MM.1S (cell line): Measurements from ENCODE around the gene NDRG2.
A peak's percentile ranks its signal among the peaks of the same experiment; 100 is the strongest.

Experiments used
- DNase-seq: peaks from one replicate; pipeline ENCODE4 v3.0.0-alpha.2; 2015
- H2AFZ ChIP-seq: fragments of 300-600 bp; sonication (generic); 2 replicates; pipeline ENCODE4 v1.6.0; 2016; ENCODE audit warnings: antibody characterized with exemption, low read length
- H3F3A ChIP-seq: fragments of 300-600 bp; sonication (generic); 2 replicates; pipeline ENCODE4 v1.6.1; 2016; ENCODE audit warnings: mild to moderate bottlenecking, antibody characterized with exemption, low read length, moderate library complexity, mixed read lengths; ENCODE audit not compliant: insufficient read depth
- H3K27ac ChIP-seq: fragments of 300-600 bp; sonication (generic); 2 replicates; pipeline ENCODE4 v1.5.1; 2016; ENCODE audit warnings: mild to moderate bottlenecking, low read length
- H3K27me3 ChIP-seq: fragments of 300-600 bp; sonication (generic); replicated peaks from 2 replicates; pipeline ENCODE4 v1.6.0; 2016; ENCODE audit warnings: low read length; ENCODE audit not compliant: insufficient read depth
- H3K36me3 ChIP-seq: fragments of 300-600 bp; sonication (generic); replicated peaks from 2 replicates; pipeline ENCODE4 v1.6.1; 2016; ENCODE audit warnings: mild to moderate bottlenecking, low read length, mixed read lengths; ENCODE audit not compliant: insufficient read depth
- H3K4me1 ChIP-seq: fragments of 300-600 bp; sonication (generic); 2 replicates; pipeline ENCODE4 v1.6.1; 2016; ENCODE audit warnings: low read length, mixed read lengths
- H3K4me2 ChIP-seq: fragments of 300-600 bp; sonication (generic); 2 replicates; pipeline ENCODE4 v1.6.0; 2016; ENCODE audit warnings: low read depth, low read length
- H3K4me3 ChIP-seq: fragments of 300-600 bp; sonication (generic); 2 replicates; pipeline ENCODE4 v1.5.1; 2016; ENCODE audit warnings: low read length, mixed read lengths
- H3K79me2 ChIP-seq: fragments of 300-600 bp; sonication (generic); 2 replicates; pipeline ENCODE4 v1.6.1; 2016; ENCODE audit warnings: mixed run types, low read length, mixed read lengths
- H3K9ac ChIP-seq: fragments of 300-600 bp; sonication (generic); 2 replicates; pipeline ENCODE4 v1.6.1; 2016; ENCODE audit warnings: low read length, mixed read lengths
- H3K9me2 ChIP-seq: fragments of 300-600 bp; sonication (generic); replicated peaks from 2 replicates; pipeline ENCODE4 v1.6.1; 2016; ENCODE audit warnings: mild to moderate bottlenecking, low read length, mixed read lengths; ENCODE audit not compliant: insufficient read depth
- H3K9me3 ChIP-seq: fragments of 300-600 bp; sonication (generic); replicated peaks from 2 replicates; pipeline ENCODE4 v1.6.1; 2016; ENCODE audit warnings: mild to moderate bottlenecking, low read length, mixed read lengths; ENCODE audit not compliant: insufficient read depth
- H4K20me1 ChIP-seq: fragments of 300-600 bp; sonication (generic); 2 replicates; pipeline ENCODE4 v1.6.1; 2016; ENCODE audit warnings: mild to moderate bottlenecking, low read length, moderate library complexity, mixed read lengths; ENCODE audit not compliant: insufficient read depth
- CTCF ChIP-seq: fragments of 300-600 bp; sonication (generic); IDR thresholded peaks from 2 replicates; pipeline ENCODE4 v1.5.1; 2016; ENCODE audit warnings: antibody characterized with exemption, low read length, mixed read lengths
- EZH2 ChIP-seq: fragments of 300-600 bp; sonication (generic); optimal IDR thresholded peaks from 2 replicates; pipeline ENCODE3; 2017; ENCODE audit warnings: low read depth, mild to moderate bottlenecking, antibody characterized with exemption, low read length, mixed read lengths
- EZH2phosphoT487 ChIP-seq: fragments of 300-600 bp; sonication (generic); IDR thresholded peaks from 2 replicates; pipeline ENCODE4 v1.6.1; 2018; ENCODE audit warnings: antibody characterized with exemption, low read length

NDRG2 gene

GRCh38 chr14:21066882-21067502, 42.1 kb upstream of the NDRG2 start:
- peak; percentile 37 for TF ChIP-seq CTCF
- TF ChIP-seq EZH2phosphoT487, result no peak
- no peaks in the 10 kb centered on the region for H3K9me2 ChIP-seq
- H3F3A ChIP-seq, result peaks cover 6% of the 10 kb centered on the region; the same call in 1 of the 2 replicates
- no peaks in the 10 kb centered on the region for H3K4me1 ChIP-seq
- H2AFZ ChIP-seq, result no peak overlapping the region
- no peak overlapping the region for H3K4me2 ChIP-seq
- no peaks in the 10 kb centered on the region for H3K36me3 ChIP-seq
- H3K9me3 ChIP-seq, result no peaks in the 10 kb centered on the region
- no peak overlapping the region for H3K4me3 ChIP-seq
- H3K79me2 ChIP-seq, result no peaks in the 10 kb centered on the region
- H3K27me3 ChIP-seq, result peaks cover 11% of the 10 kb centered on the region
- no peak for DNase-seq
- no peak overlapping the region for H3K27ac ChIP-seq
- no peak overlapping the region for H3K9ac ChIP-seq
- H4K20me1 ChIP-seq, result no peaks in the 10 kb centered on the region

GRCh38 chr14:21063479-21063878, 38.6 kb upstream of the NDRG2 start:
- Histone ChIP-seq H3K27me3 (no peaks in the 10 kb centered on the region), H3F3A (no peaks in the 10 kb centered on the region), H3K9ac (no peak overlapping the region), H4K20me1 (no peaks in the 10 kb centered on the region), H2AFZ (no peak overlapping the region), H3K36me3 (no peaks in the 10 kb centered on the region), H3K9me2 (no peaks in the 10 kb centered on the region), H3K4me2 (no peak overlapping the region), H3K79me2 (no peaks in the 10 kb centered on the region), H3K9me3 (no peaks in the 10 kb centered on the region), H3K27ac (no peak overlapping the region), H3K4me1 (no peaks in the 10 kb centered on the region), H3K4me3 (no peak overlapping the region)
- no peak for DNase-seq
- TF ChIP-seq CTCF (no peak), EZH2phosphoT487 (no peak), EZH2 (no peak)

- no peaks in the 10 kb centered on the region for H3K9me3 ChIP-seq
- no peaks in the 10 kb centered on the region for H3K79me2 ChIP-seq
- H3K9me2 ChIP-seq, result no peaks in the 10 kb centered on the region
- H3K4me1 ChIP-seq, result no peaks in the 10 kb centered on the region
- no peak overlapping the region for H3K27ac ChIP-seq
- no peak overlapping the region for H3K4me3 ChIP-seq
- no peaks in the 10 kb centered on the region for H4K20me1 ChIP-seq
- H2AFZ ChIP-seq, result no peak overlapping the region
- no peaks in the 10 kb centered on the region for H3F3A ChIP-seq
- no peak for DNase-seq
- no peak overlapping the region for H3K9ac ChIP-seq
- no peak overlapping the region for H3K4me2 ChIP-seq
- no peaks in the 10 kb centered on the region for H3K27me3 ChIP-seq
- H3K36me3 ChIP-seq, result no peaks in the 10 kb centered on the region
- TF ChIP-seq CTCF, result no peak
- TF ChIP-seq EZH2phosphoT487, result no peak
- TF ChIP-seq EZH2, result no peak
Measured at GRCh38 chr14:21061347-21061668, 36.4 kb upstream of the NDRG2 start.
